NOMO-1 treated with DMSO at 0.1 percent for 48 hours (cell line): ENCODE data around the gene HIVEP2.
"Not testable (repeated sequence)": the region's sequence is repeated elsewhere in the genome, so short reads cannot be mapped to it uniquely, and the experiment has no call there.

ENCODE experiments used
- DNase-seq: peaks from one replicate; lab custom pipeline; 2025; ENCODE audit not compliant: unreplicated experiment; lab: John Stamatoyannopoulos, UW

Gene HIVEP2

GRCh38 chr6:142945049-142945445 lies at the start of gene HIVEP2:
Gene HIVEP2, minus strand, starts transcription at chr6:142945176. Its CDS starts 170,438 bp downstream, at chr6:142774738.
- no peak for DNase-seq

- no peak for DNase-seq
These were observed 49.0 kb upstream of the HIVEP2 start for GRCh38 chr6:142993977-142994376.

- DNase-seq = no peak
These were observed 42.5 kb upstream of the HIVEP2 start for GRCh38 chr6:142987490-142987889.

GRCh38 chr6:142985281-142985680 lies 40.3 kb upstream of the HIVEP2 start:
- no peak for DNase-seq

GRCh38 chr6:142984386-142984785 lies 39.4 kb upstream of the HIVEP2 start:
- DNase-seq = no peak

GRCh38 chr6:142975365-142975764 lies 30.4 kb upstream of the HIVEP2 start:
- peak; percentile 22 for DNase-seq

GRCh38 chr6:142970941-142971340 lies 26.0 kb upstream of the HIVEP2 start:
- DNase-seq = not testable (repeated sequence)

GRCh38 chr6:142968601-142969000 lies 23.6 kb upstream of the HIVEP2 start:
- no peak for DNase-seq

GRCh38 chr6:142966294-142966693 lies 21.3 kb upstream of the HIVEP2 start:
- DNase-seq = no peak

- no peak for DNase-seq
These were observed 20.2 kb upstream of the HIVEP2 start for GRCh38 chr6:142965164-142965563.

GRCh38 chr6:142960098-142960497 lies 15.1 kb upstream of the HIVEP2 start:
- peak; percentile 30 for DNase-seq

GRCh38 chr6:142958343-142958742 lies 13.4 kb upstream of the HIVEP2 start:
- no peak for DNase-seq

GRCh38 chr6:142956726-142957125 lies 11.8 kb upstream of the HIVEP2 start:
- no peak for DNase-seq

- peak; percentile 79 for DNase-seq
These were observed 9.9 kb upstream of the HIVEP2 start for GRCh38 chr6:142954844-142955243.

- DNase-seq = no peak
These were observed 8.6 kb upstream of the HIVEP2 start for GRCh38 chr6:142953373-142954273.

- no peak for DNase-seq
These were observed 7.6 kb upstream of the HIVEP2 start for GRCh38 chr6:142952614-142953013.

GRCh38 chr6:142950291-142950690 lies 5.3 kb upstream of the HIVEP2 start:
- no peak for DNase-seq

GRCh38 chr6:142947714-142948480 lies 2.9 kb upstream of the HIVEP2 start:
- peak; percentile 56 for DNase-seq

GRCh38 chr6:142946924-142947713 lies 2.1 kb upstream of the HIVEP2 start:
- DNase-seq = no peak

GRCh38 chr6:142946181-142946923 lies 1.4 kb upstream of the HIVEP2 start:
- DNase-seq = peak; percentile 35
